ENCODE results near the gene C13orf46.

GRCh38 chr13:114015969-114016295, 42.1 kb upstream of the C13orf46 start:
- TF ChIP-seq CTCF (conservative IDR thresholded peaks at IDR 0.05; ENCODE audit: low read depth, low read length) (no peak), EZH2 (IDR thresholded peaks at IDR 0.05; ENCODE audit: low read length, unreplicated experiment) (no peak), EZH2phosphoT487 (IDR thresholded peaks at IDR 0.05; ENCODE audit: borderline replicate concordance, low read length) (no peak)
